SU-DHL-6 (cell line): ENCODE data around the gene SPRED1.

Source experiments
- CTCF ChIP-seq: fragments of 200-600 bp; sonication (generic); IDR thresholded peaks from one replicate; pipeline ENCODE4 v1.5.1; 2017; ENCODE audit warnings: antibody characterized with exemption, mild to moderate bottlenecking, low read length, moderate library complexity; ENCODE audit not compliant: insufficient read depth, poor library complexity, severe bottlenecking
- EZH2phosphoT487 ChIP-seq: fragments of 200-600 bp; sonication (generic), shearing (Covaris generic); conservative IDR thresholded peaks from 2 replicates; pipeline ENCODE4 v1.6.1; 2018; ENCODE audit warnings: mild to moderate bottlenecking, antibody characterized with exemption, low read length, moderate library complexity, mixed read lengths

- TF ChIP-seq CTCF (no peak), EZH2phosphoT487 (no peak)
Observed at GRCh38 chr15:38283010-38283409, 30.4 kb downstream of the SPRED1 start.
